GM12872 (cell line): ENCODE results near the gene MYT1.

ENCODE experiments used
- CTCF ChIP-seq: IDR thresholded peaks from 3 replicates; pipeline ENCODE4 v1.5.1; 2011; ENCODE audit warnings: low read depth, mild to moderate bottlenecking, low read length, moderate library complexity; ENCODE audit not compliant: insufficient read depth

The MYT1 gene

DNA sequence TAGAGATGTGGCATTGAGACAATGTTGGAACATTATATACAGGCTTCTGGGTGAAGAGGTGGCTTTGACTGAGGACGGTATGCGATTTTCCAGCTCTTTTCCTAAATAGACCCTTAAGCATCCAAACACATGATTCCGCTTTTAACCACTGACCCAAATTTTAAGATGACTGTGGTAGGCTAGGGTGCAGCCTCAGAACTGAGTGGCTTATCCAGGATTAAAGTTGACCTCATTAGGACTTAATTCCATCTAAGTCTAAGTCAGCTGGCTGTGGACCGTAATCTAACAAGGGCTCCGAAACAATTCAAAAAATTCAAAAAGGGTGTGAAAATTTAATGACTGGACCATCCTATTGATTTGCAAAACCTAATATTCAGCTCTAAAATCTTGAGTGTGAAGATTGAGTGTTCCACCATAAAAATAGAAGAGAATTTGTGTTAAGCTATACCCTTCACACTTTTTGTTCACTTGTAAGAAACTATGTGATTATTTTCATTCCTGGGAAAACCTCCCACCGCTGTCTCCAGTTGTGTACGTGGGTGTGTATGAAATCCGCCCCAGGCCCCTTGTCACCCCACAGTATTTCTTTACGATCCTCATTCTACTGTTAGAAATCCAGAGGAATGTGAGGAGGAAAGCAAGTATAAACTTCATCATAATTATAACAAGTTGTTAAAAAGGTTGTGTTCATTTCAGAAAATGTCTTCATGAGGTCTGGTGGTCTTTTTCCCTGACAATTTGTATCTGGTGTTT, 94.0 kb downstream of the MYT1 start:
- TF ChIP-seq CTCF, result no peak

DNA sequence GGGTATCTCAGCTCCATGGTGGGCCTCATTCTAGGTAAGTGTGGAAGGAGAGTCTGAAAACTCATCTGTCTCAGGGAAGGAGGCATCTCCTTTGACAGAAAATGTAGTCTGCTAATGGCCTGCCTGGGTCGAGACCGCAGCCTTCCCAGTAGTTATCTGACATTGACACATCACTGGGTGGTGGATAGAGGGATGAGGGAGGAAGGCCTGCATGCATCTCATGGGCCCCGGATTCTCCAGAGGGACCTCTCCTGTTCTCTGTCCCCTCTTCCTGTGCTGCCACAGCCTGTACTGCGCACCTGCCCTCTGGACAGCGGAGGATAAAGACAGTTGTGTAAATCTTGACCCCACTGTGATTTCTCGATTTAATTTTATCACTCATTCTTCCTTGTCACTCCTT, 96.0 kb downstream of the MYT1 start:
- TF ChIP-seq CTCF, result no peak

DNA sequence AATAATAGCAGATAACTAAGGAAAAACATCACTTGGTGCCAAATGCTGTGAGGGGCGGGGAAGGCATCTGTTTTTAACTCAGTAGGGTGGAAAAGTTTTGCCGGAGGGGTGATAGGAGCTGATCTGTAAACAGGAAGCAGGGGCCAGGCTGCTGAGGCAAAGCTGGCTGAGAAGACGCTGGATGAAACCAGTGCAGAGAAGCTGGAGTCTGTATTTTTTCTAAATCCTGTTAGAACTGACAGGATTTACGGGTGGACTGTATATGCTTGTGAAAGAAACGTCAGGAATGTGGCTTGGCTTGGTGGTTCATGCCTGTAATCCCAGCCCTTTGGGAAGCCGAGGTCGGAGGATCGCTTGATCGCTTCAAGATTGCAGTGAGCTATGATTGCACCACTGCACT, 96.9 kb downstream of the MYT1 start:
- no peak for TF ChIP-seq CTCF

DNA sequence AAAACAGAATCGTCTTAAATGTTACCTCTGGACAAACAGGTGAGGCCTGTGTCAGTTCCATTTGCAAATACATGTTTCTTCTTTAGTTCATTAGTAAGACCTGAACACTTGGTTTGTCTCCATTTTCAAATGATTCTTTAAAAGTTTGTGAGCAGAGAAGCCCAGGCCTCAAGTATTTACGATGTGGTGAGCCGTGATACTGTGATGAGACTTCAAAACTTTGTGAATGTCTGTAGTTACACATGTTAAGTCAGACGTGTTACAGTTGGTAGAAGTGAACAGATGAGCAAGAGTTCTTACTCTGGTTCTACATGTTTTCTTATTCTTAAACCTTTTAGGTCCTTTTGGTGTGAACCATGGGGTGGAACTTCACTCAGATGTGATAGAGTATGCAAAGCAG, 99.8 kb downstream of the MYT1 start:
- TF ChIP-seq CTCF, result no peak

- no peak for TF ChIP-seq CTCF
Measured at GRCh38 chr20:64265201-64265600, 100.9 kb downstream of the MYT1 start.

GRCh38 chr20:64266988-64267387, 102.7 kb downstream of the MYT1 start:
- no peak for TF ChIP-seq CTCF

DNA sequence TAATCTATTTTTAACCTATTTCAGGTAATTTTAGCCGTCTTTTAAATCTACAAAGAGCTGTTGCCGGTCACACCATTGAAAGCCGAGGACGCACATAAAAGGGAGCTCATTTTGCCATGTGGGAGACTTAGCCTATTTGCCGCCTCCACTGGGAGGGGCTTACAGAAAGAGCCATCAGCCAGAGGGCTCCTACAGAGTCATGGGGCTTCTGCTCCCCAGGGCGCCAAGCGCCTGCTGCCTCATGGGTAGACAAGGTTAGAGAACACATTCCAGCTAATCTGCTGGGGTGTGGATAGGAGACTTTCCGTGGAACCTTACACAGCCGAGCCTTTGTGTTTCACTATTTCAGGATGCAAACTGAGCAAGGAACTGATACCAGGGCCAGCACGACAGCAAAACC, 103.9 kb downstream of the MYT1 start:
- TF ChIP-seq CTCF, result no peak
